Measurements from ENCODE around the gene ZNF670.
"Not testable (repeated sequence)": the region's sequence is repeated elsewhere in the genome, so short reads cannot be mapped to it uniquely, and the experiment has no call there.

Gene ZNF670

GRCh38 chr1:247037511-247038320 is 40.9 kb downstream of the ZNF670 start:
- no peak for DNase-seq

DNA sequence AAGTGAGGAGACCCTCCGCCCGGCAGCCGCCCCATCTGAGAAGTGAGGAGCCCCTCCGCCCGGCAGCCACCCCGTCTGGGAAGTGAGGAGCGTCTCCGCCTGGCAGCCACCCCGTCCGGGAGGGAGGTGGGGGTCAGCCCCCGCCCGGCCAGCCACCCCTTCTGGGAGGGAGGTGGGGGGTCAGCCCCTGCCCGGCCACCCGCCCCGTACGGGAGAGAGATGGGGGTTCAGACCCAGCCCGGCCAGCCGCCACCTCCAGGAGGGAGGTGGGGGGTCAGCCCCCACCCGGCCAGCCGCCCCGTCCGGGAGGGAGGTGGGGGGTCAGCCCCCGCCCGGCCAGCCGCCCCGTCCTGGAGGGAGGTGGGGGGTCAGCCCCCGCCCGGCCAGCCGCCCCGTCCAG is 46.3 kb downstream of the ZNF670 start:
- DNase-seq = not testable (repeated sequence)

Measured in activated CD4-positive, alpha-beta T cell treated with anti-CD3 and anti-CD28 coated beads, Interleukin-2, Interleukin-6, amounts not matched to agents 100 ng/mL and 50 ng/mL, durations not matched to agents 16 hours and 8 hours (primary cell).